PC-9 (cell line): Measurements from ENCODE around the gene TTLL5.

Experiments
- EZH2 ChIP-seq: fragments of 200-600 bp; sonication (generic); IDR thresholded peaks from 2 replicates; pipeline ENCODE4 v1.8.0; 2017; ENCODE audit warnings: antibody characterized with exemption, low read depth
- TF ChIP-seq, protein P1 (sequence below): fragments of 200-600 bp; sonication (generic); conservative IDR thresholded peaks from 2 replicates; pipeline ENCODE4 v1.6.1; 2017; ENCODE audit warnings: mixed run types, antibody characterized with exemption, mild to moderate bottlenecking, moderate library complexity

DNA sequence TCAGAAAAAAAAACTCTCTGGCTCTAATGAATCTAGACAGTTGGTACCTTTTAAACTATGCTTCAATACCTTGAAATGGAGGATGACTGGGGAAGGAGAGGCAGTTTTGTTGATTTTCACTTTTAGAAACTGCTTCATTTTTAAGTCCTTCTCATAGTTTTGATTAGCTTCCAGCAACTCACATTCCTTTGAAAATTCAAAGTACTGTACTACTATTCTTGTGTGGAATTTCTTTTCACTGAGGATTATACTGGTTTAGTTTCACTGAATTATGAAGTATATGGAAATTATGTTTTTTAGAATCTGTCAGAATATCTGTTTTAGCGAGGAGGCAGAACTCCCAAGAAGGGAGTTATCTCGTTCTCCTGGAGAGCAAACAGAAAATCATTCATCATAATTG lies 204.5 kb downstream of the TTLL5 start:
- TF ChIP-seq, protein P1, sequence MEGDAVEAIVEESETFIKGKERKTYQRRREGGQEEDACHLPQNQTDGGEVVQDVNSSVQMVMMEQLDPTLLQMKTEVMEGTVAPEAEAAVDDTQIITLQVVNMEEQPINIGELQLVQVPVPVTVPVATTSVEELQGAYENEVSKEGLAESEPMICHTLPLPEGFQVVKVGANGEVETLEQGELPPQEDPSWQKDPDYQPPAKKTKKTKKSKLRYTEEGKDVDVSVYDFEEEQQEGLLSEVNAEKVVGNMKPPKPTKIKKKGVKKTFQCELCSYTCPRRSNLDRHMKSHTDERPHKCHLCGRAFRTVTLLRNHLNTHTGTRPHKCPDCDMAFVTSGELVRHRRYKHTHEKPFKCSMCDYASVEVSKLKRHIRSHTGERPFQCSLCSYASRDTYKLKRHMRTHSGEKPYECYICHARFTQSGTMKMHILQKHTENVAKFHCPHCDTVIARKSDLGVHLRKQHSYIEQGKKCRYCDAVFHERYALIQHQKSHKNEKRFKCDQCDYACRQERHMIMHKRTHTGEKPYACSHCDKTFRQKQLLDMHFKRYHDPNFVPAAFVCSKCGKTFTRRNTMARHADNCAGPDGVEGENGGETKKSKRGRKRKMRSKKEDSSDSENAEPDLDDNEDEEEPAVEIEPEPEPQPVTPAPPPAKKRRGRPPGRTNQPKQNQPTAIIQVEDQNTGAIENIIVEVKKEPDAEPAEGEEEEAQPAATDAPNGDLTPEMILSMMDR = no peak
- TF ChIP-seq EZH2 = no peak
